ENCODE data around the gene SETBP1.

SETBP1 gene

DNA sequence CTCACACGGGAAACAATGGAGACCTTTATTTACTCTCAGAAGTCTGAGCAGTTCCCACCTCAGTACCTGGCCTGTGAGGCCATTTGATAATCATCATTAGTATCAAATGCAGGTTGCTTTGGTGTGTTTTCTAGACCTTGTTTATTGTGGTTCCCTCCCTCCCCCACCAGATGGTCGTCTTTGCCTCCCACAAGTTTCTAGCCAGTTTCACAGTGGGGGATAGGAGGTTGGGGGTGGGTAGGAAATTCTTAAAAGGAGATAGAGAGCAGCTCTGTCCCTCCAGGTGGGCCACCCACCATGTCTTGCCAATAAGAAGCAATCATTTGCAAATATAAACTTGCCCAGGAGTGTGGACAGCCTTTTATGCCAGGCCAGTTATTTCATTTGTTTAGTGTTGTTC lies 31.3 kb downstream of the SETBP1 start:
- no peaks in the 10 kb centered on the region for H3K4me1 ChIP-seq (ENCODE audit: control extremely low read depth in 1 of 4, control insufficient read depth in 4 of 4, insufficient read depth in 4 of 4, low read length in 3 of 4)
- H3K27me3 ChIP-seq (replicated peaks in 2 of 5; ENCODE audit: control insufficient read depth in 4 of 5, insufficient read depth in 5 of 5, low read length in 4 of 5), result peaks cover 0 to 1% (median 0%) of the 10 kb centered on the region in 5 experiments
- peaks cover 0 to 30% (median 2%) of the 10 kb centered on the region in 4 experiments for H3K36me3 ChIP-seq (ENCODE audit: control insufficient read depth in 4 of 4, insufficient read depth in 4 of 4, low read length in 3 of 4)
- CTCF ChIA-PET, result no interaction called here
- 100% methylated on average over 1 of the region's 2 CpGs for WGBS (ENCODE audit: insufficient coverage)
- no peaks in the 10 kb centered on the region for H3K9me3 ChIP-seq (ENCODE audit: control extremely low read depth in 1 of 5, control insufficient read depth in 4 of 5, insufficient read depth in 2 of 5, low read depth in 1 of 5, low read length in 4 of 5)
- H3K27ac ChIP-seq (ENCODE audit: insufficient read depth in 1 of 2, low read depth in 1 of 2, low read length in 2 of 2, poor library complexity in 1 of 2, severe bottlenecking in 2 of 2), result no peak overlapping the region
- no peak overlapping the region for H3K4me3 ChIP-seq (ENCODE audit: control insufficient read depth in 1 of 7, extremely low read depth in 1 of 7, insufficient read depth in 4 of 7, low read depth in 2 of 7, low read length in 6 of 7)
- DNase-seq, result no peak
- POLR2A ChIA-PET, result no interaction called here

DNA sequence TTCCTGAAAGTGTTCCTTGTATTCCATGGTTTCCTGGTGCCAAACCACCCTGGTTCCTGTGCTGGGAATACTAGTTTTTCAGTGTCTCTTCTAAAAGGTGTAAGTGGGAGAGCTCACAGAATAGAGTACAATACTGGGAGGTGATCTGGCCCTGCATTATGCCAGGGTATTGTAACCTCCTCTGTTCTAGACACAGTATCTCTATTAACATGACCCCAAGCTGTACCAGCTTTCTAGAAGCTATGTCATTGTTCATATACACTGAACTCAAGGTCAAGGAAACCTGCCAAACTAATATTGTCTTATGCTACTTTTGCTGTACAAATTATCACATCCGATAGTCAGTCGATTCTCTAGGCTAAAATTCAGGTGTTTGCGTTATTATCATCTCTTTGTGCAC lies 32.7 kb downstream of the SETBP1 start:
- Histone ChIP-seq H3K36me3 (ENCODE audit: control insufficient read depth in 4 of 4, insufficient read depth in 4 of 4, low read length in 3 of 4) (peaks cover 0 to 24% (median 0%) of the 10 kb centered on the region in 4 experiments), H3K27ac (ENCODE audit: insufficient read depth in 1 of 2, low read depth in 1 of 2, low read length in 2 of 2, poor library complexity in 1 of 2, severe bottlenecking in 2 of 2) (no peak overlapping the region), H3K4me3 (ENCODE audit: control insufficient read depth in 1 of 7, extremely low read depth in 1 of 7, insufficient read depth in 4 of 7, low read depth in 2 of 7, low read length in 6 of 7) (no peak overlapping the region), H3K4me1 (ENCODE audit: control extremely low read depth in 1 of 4, control insufficient read depth in 4 of 4, insufficient read depth in 4 of 4, low read length in 3 of 4) (no peaks in the 10 kb centered on the region), H3K9me3 (ENCODE audit: control extremely low read depth in 1 of 5, control insufficient read depth in 4 of 5, insufficient read depth in 2 of 5, low read depth in 1 of 5, low read length in 4 of 5) (no peaks in the 10 kb centered on the region), H3K27me3 (replicated peaks in 2 of 5; ENCODE audit: control insufficient read depth in 4 of 5, insufficient read depth in 5 of 5, low read length in 4 of 5) (peaks cover 0 to 3% (median 0%) of the 10 kb centered on the region in 5 experiments)
- ChIA-PET POLR2A (no interaction called here), CTCF (no interaction called here)
- DNase-seq, result no peak
- WGBS (ENCODE audit: insufficient coverage), result 100% methylated on average over 3 of the region's 3 CpGs

DNA sequence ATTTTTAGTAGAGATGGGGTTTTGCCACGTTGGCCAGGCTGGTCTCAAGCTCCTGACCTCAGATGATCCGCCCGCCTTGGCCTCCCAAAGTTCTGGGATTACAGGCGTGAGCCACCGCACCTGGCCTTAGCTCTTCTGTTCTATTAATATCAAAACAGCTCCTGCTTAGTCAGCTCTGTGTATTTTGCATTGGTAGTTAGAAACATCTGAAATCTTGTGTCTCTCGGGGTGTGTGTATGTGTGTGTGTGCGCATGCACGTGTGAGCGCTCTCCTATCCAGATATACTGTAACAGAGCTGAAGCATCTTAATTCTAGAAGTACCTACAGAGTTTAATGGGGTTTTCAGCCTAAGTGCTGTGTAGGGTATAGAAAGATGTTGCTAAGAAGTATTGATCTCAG lies 33.7 kb downstream of the SETBP1 start:
- ChIA-PET CTCF (interaction anchor here (1.1 kb wide), 1 partner anchor 12 kb away, joined by 3 read pairs; no protein-coding TSS in a partner anchor), POLR2A (no interaction called here)
- Histone ChIP-seq H3K36me3 (ENCODE audit: control insufficient read depth in 4 of 4, insufficient read depth in 4 of 4, low read length in 3 of 4) (peaks cover 0 to 24% (median 0%) of the 10 kb centered on the region in 4 experiments), H3K4me1 (ENCODE audit: control extremely low read depth in 1 of 4, control insufficient read depth in 4 of 4, insufficient read depth in 4 of 4, low read length in 3 of 4) (no peaks in the 10 kb centered on the region), H3K4me3 (ENCODE audit: control insufficient read depth in 1 of 7, extremely low read depth in 1 of 7, insufficient read depth in 4 of 7, low read depth in 2 of 7, low read length in 6 of 7) (no peak overlapping the region), H3K27ac (ENCODE audit: insufficient read depth in 1 of 2, low read depth in 1 of 2, low read length in 2 of 2, poor library complexity in 1 of 2, severe bottlenecking in 2 of 2) (no peak overlapping the region), H3K9me3 (ENCODE audit: control extremely low read depth in 1 of 5, control insufficient read depth in 4 of 5, insufficient read depth in 2 of 5, low read depth in 1 of 5, low read length in 4 of 5) (no peaks in the 10 kb centered on the region), H3K27me3 (replicated peaks in 2 of 5; ENCODE audit: control insufficient read depth in 4 of 5, insufficient read depth in 5 of 5, low read length in 4 of 5) (peaks cover 0 to 3% (median 0%) of the 10 kb centered on the region in 5 experiments)
- WGBS (ENCODE audit: insufficient coverage), result 100% methylated on average over 4 of the region's 9 CpGs
- no peak for DNase-seq

DNA sequence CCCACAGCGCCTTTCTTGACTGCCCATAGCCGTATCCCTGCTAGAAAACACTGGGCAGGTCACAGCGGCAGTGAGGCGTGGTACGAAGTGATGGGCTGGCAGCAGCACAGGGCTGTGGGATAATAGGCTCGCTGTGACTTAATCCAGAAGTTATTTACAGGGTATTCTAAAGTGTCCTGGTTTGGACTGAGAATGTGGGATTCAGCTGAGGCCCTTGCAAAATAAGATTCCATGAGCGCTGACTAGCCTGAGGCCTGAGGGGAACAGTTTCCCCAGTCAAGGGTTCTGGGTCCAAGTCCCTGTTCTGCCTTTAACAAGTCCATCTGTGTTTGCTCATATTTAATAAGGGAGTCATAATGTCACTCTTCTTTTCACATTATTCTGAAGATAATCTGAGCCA lies 34.6 kb downstream of the SETBP1 start:
- H3K36me3 ChIP-seq (ENCODE audit: control insufficient read depth in 4 of 4, insufficient read depth in 4 of 4, low read length in 3 of 4), result peaks cover 0 to 29% (median 0%) of the 10 kb centered on the region in 4 experiments
- peaks cover 0 to 3% (median 0%) of the 10 kb centered on the region in 5 experiments for H3K27me3 ChIP-seq (replicated peaks in 2 of 5; ENCODE audit: control insufficient read depth in 4 of 5, insufficient read depth in 5 of 5, low read length in 4 of 5)
- ChIA-PET CTCF (no interaction called here), POLR2A (no interaction called here)
- no peak overlapping the region for H3K27ac ChIP-seq (ENCODE audit: insufficient read depth in 1 of 2, low read depth in 1 of 2, low read length in 2 of 2, poor library complexity in 1 of 2, severe bottlenecking in 2 of 2)
- no peak for DNase-seq
- no peaks in the 10 kb centered on the region for H3K9me3 ChIP-seq (ENCODE audit: control extremely low read depth in 1 of 5, control insufficient read depth in 4 of 5, insufficient read depth in 2 of 5, low read depth in 1 of 5, low read length in 4 of 5)
- H3K4me1 ChIP-seq (ENCODE audit: control extremely low read depth in 1 of 4, control insufficient read depth in 4 of 4, insufficient read depth in 4 of 4, low read length in 3 of 4), result no peaks in the 10 kb centered on the region
- WGBS (ENCODE audit: insufficient coverage), result 93% methylated on average over 2 of the region's 7 CpGs
- H3K4me3 ChIP-seq (ENCODE audit: control insufficient read depth in 1 of 7, extremely low read depth in 1 of 7, insufficient read depth in 4 of 7, low read depth in 2 of 7, low read length in 6 of 7), result no peak overlapping the region

DNA sequence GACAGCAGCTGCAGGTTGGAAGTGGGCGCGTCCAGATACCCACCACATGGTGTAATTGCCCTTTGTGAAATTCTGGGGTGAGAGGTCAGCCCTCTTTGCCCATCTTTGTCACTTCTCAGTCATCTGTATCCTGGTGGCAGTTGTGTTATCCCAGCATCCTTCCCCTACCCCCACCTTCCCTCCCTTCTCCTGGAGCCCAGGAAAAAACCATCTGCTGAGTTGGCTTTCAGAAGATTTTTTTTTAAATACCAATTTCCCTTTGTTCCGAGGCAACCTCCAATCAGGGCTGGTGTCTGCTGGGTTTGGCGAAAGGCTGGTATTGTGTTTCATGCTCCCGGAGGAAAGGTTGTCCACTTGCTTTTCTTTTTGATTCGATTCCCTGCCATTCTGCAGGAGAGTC lies 35.2 kb downstream of the SETBP1 start:
- Histone ChIP-seq H3K36me3 (ENCODE audit: control insufficient read depth in 4 of 4, insufficient read depth in 4 of 4, low read length in 3 of 4) (peaks cover 0 to 32% (median 0%) of the 10 kb centered on the region in 4 experiments), H3K4me3 (ENCODE audit: control insufficient read depth in 1 of 7, extremely low read depth in 1 of 7, insufficient read depth in 4 of 7, low read depth in 2 of 7, low read length in 6 of 7) (no peak overlapping the region), H3K9me3 (ENCODE audit: control extremely low read depth in 1 of 5, control insufficient read depth in 4 of 5, insufficient read depth in 2 of 5, low read depth in 1 of 5, low read length in 4 of 5) (no peaks in the 10 kb centered on the region), H3K4me1 (ENCODE audit: control extremely low read depth in 1 of 4, control insufficient read depth in 4 of 4, insufficient read depth in 4 of 4, low read length in 3 of 4) (no peaks in the 10 kb centered on the region), H3K27ac (ENCODE audit: insufficient read depth in 1 of 2, low read depth in 1 of 2, low read length in 2 of 2, poor library complexity in 1 of 2, severe bottlenecking in 2 of 2) (no peak overlapping the region), H3K27me3 (replicated peaks in 2 of 5; ENCODE audit: control insufficient read depth in 4 of 5, insufficient read depth in 5 of 5, low read length in 4 of 5) (peaks cover 0 to 3% (median 0%) of the 10 kb centered on the region in 5 experiments)
- no peak for DNase-seq
- 96% methylated on average over 4 of the region's 6 CpGs for WGBS (ENCODE audit: insufficient coverage)
- POLR2A ChIA-PET, result no interaction called here
- CTCF ChIA-PET, result no interaction called here

DNA sequence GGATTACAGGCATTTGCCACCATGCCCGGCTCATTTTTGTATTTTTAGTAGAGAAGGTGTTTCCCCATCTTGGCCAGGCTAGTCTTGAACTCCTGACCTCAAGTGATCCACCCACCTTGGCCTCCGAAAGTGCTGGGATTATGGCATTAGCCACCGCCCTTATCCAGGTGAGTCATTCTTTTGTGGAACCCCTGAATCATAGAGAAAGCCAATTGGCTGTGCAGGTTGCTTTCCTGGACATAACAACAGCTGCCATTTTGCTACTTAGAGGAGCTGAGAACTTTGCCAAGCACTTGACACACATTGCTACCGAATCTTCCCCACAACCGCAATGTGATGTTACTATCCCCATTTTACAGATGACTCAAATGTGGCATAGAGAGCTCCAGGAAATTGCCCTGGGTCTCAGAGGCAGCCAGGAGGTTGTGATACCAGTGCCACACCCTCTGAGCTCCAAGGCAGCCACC lies 36.0 kb downstream of the SETBP1 start:
- Histone ChIP-seq H3K27ac (ENCODE audit: insufficient read depth in 1 of 2, low read depth in 1 of 2, low read length in 2 of 2, poor library complexity in 1 of 2, severe bottlenecking in 2 of 2) (no peak overlapping the region), H3K27me3 (replicated peaks in 2 of 5; ENCODE audit: control insufficient read depth in 4 of 5, insufficient read depth in 5 of 5, low read length in 4 of 5) (peaks cover 0 to 3% (median 0%) of the 10 kb centered on the region in 5 experiments), H3K9me3 (ENCODE audit: control extremely low read depth in 1 of 5, control insufficient read depth in 4 of 5, insufficient read depth in 2 of 5, low read depth in 1 of 5, low read length in 4 of 5) (no peaks in the 10 kb centered on the region), H3K4me3 (ENCODE audit: control insufficient read depth in 1 of 7, extremely low read depth in 1 of 7, insufficient read depth in 4 of 7, low read depth in 2 of 7, low read length in 6 of 7) (no peak overlapping the region), H3K4me1 (ENCODE audit: control extremely low read depth in 1 of 4, control insufficient read depth in 4 of 4, insufficient read depth in 4 of 4, low read length in 3 of 4) (no peaks in the 10 kb centered on the region), H3K36me3 (ENCODE audit: control insufficient read depth in 4 of 4, insufficient read depth in 4 of 4, low read length in 3 of 4) (peaks cover 0 to 32% (median 0%) of the 10 kb centered on the region in 4 experiments)
- ChIA-PET POLR2A (no interaction called here), CTCF (no interaction called here)
- WGBS (ENCODE audit: insufficient coverage), result 100% methylated on average over 4 of the region's 5 CpGs
- DNase-seq, result no peak

DNA sequence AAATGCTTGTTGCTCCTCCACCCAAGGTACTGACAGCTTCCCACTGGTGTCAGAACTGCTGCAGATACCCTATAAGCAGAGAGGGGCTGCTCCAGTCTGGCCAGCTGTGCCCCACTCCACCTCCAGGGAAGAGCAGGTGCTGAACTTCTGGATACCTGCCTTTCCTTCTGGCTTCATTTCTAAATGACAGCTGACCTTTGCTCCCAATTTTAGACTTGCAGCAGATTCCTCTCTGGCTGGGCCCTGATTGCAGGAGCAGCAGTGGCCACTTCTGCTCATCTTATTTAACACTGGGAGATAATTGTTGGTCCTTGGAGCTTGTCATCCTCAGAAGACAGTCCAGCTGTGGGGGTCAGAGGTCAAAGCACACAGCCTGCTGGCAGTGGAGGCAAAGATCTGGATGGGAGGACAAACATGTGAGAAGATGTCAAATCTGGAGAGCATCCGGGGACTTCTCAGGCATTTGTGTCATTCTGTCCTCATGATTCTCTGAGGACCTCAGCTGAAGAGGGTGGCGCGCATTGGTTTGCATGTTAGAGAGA lies 38.9 kb downstream of the SETBP1 start:
- peaks cover 0 to 8% (median 0%) of the 10 kb centered on the region in 5 experiments for H3K27me3 ChIP-seq (replicated peaks in 2 of 5; ENCODE audit: control insufficient read depth in 4 of 5, insufficient read depth in 5 of 5, low read length in 4 of 5)
- H3K4me1 ChIP-seq (ENCODE audit: control extremely low read depth in 1 of 4, control insufficient read depth in 4 of 4, insufficient read depth in 4 of 4, low read length in 3 of 4), result peaks cover 0 to 6% (median 0%) of the 10 kb centered on the region in 4 experiments
- ChIA-PET POLR2A (no interaction called here), CTCF (interaction anchor here (1.4 kb wide), 1 partner anchor 17 kb away, joined by 3 read pairs; no protein-coding TSS in a partner anchor)
- no peak for DNase-seq
- no peak overlapping the region for H3K27ac ChIP-seq (ENCODE audit: insufficient read depth in 1 of 2, low read depth in 1 of 2, low read length in 2 of 2, poor library complexity in 1 of 2, severe bottlenecking in 2 of 2)
- 100% methylated on average over 3 of the region's 3 CpGs for WGBS (ENCODE audit: insufficient coverage)
- no peaks in the 10 kb centered on the region for H3K9me3 ChIP-seq (ENCODE audit: control extremely low read depth in 1 of 5, control insufficient read depth in 4 of 5, insufficient read depth in 2 of 5, low read depth in 1 of 5, low read length in 4 of 5)
- H3K4me3 ChIP-seq (ENCODE audit: control insufficient read depth in 1 of 7, extremely low read depth in 1 of 7, insufficient read depth in 4 of 7, low read depth in 2 of 7, low read length in 6 of 7), result no peak overlapping the region
- peaks cover 0 to 18% (median 0%) of the 10 kb centered on the region in 4 experiments for H3K36me3 ChIP-seq (ENCODE audit: control insufficient read depth in 4 of 4, insufficient read depth in 4 of 4, low read length in 3 of 4)
